SH-SY5Y (cell line): ENCODE results near the gene HADHA.

Experiments
- GATA2 ChIP-seq: IDR thresholded peaks from 2 replicates; pipeline ENCODE4 v1.6.1; 2011; ENCODE audit warnings: mild to moderate bottlenecking, low read depth, low read length
- GATA3 ChIP-seq: IDR thresholded peaks from 2 replicates; pipeline ENCODE4 v1.6.1; 2011; ENCODE audit warnings: low read depth, mild to moderate bottlenecking, low read length, moderate library complexity

DNA sequence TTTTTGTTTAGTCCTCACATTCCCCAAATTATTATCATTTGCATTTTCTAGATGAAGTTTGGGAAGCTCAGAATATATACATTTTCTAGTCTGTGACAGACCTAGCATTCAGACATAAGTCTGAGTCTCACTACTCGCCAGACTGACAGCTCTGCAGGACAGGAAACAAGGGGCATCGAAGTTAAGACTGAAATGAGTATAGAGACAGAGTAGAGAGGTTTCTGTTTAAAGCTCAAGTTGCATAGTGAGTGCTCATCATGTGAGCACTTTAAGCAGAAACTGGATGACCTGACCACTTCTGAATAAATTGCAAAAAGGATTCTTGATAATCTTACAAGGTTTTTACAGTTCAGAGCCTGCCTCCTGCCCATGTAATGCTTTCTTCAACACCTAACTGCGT lies 1.4 kb upstream of the HADHA start:
- TF ChIP-seq GATA2 = no peak
- TF ChIP-seq GATA3 = no peak
